Hepatic stellate cell (primary cell): ENCODE results near the gene SLC2A3.
"Not testable (repeated sequence)": the region's sequence is repeated elsewhere in the genome, so short reads cannot be mapped to it uniquely, and the experiment has no call there.

Source experiments
- DNase-seq: peaks from one replicate; pipeline ENCODE4 v3.0.0; 2011; ENCODE audit warnings: low spot score

SLC2A3 gene

GRCh38 chr12:7950230-7950943 is 14.4 kb upstream of the SLC2A3 start:
- DNase-seq, result not testable (repeated sequence)

GRCh38 chr12:7948589-7949260 is 12.7 kb upstream of the SLC2A3 start:
- DNase-seq, result no peak

- DNase-seq, result no peak
These were observed 11.0 kb upstream of the SLC2A3 start for GRCh38 chr12:7947011-7947410.

- DNase-seq, result not testable (repeated sequence)
These were observed 8.8 kb upstream of the SLC2A3 start for GRCh38 chr12:7944760-7945159.

- no peak for DNase-seq
These were observed 4.9 kb upstream of the SLC2A3 start for GRCh38 chr12:7940906-7941305.

GRCh38 chr12:7937833-7938506 is 2.0 kb upstream of the SLC2A3 start:
- peak; percentile 26 for DNase-seq

- no peak for DNase-seq
These were observed 996 bp downstream of the SLC2A3 start for GRCh38 chr12:7934889-7935492.

GRCh38 chr12:7934091-7934888 is 1.7 kb downstream of the SLC2A3 start:
- DNase-seq, result no peak

- DNase-seq, result peak; percentile 88
These were observed 2.7 kb downstream of the SLC2A3 start for GRCh38 chr12:7933255-7933726.

GRCh38 chr12:7932599-7933240 is 3.3 kb downstream of the SLC2A3 start:
- DNase-seq, result not testable (repeated sequence)

- DNase-seq, result no peak
These were observed 6.7 kb downstream of the SLC2A3 start for GRCh38 chr12:7929083-7929792.

GRCh38 chr12:7927470-7927869 is 8.5 kb downstream of the SLC2A3 start:
- DNase-seq, result no peak

- not testable (repeated sequence) for DNase-seq
These were observed 9.8 kb downstream of the SLC2A3 start for GRCh38 chr12:7926068-7926666.

- no peak for DNase-seq
These were observed 12.4 kb downstream of the SLC2A3 start for GRCh38 chr12:7923241-7924236.

- DNase-seq, result not testable (repeated sequence)
These were observed 14.8 kb downstream of the SLC2A3 start for GRCh38 chr12:7921181-7921580.

GRCh38 chr12:7918268-7918590 is 17.8 kb downstream of the SLC2A3 start:
- not testable (repeated sequence) for DNase-seq

- no peak for DNase-seq
These were observed 18.4 kb downstream of the SLC2A3 start for GRCh38 chr12:7917392-7918267.

- DNase-seq, result no peak
These were observed 19.1 kb downstream of the SLC2A3 start for GRCh38 chr12:7916936-7917335.
